K562 (cell line): ENCODE data around the gene PPP1R14B. TPM values are rescaled to one million over a fixed set of nuclear protein-coding genes. Genes with fewer than 3 reads are reported as not detected.

Source experiments
- BMI1 ChIP-seq: fragments of 150-350 bp; IDR thresholded peaks from 2 replicates; pipeline ENCODE4 v1.6.1; 2014; ENCODE audit warnings: low read length
- CBFA2T2 ChIP-seq: fragments of 450-650 bp; conservative IDR thresholded peaks from 2 replicates; pipeline ENCODE4 v1.6.1; 2017; ENCODE audit warnings: mild to moderate bottlenecking
- CBX5 ChIP-seq: IDR thresholded peaks from 2 replicates; pipeline ENCODE4 v1.6.1; 2014; ENCODE audit warnings: low read depth, borderline replicate concordance
- CC2D1A ChIP-seq: fragments of 450-650 bp; IDR thresholded peaks from 2 replicates; pipeline ENCODE4 v1.6.1; 2017; ENCODE audit warnings: mild to moderate bottlenecking
- COPS2 ChIP-seq: fragments of 450-650 bp; conservative IDR thresholded peaks from 2 replicates; pipeline ENCODE4 v1.6.1; 2016; ENCODE audit warnings: mild to moderate bottlenecking, moderate library complexity
- DNMT1 ChIP-seq: fragments of 450-650 bp; IDR thresholded peaks from 2 replicates; pipeline ENCODE4 v1.6.1; 2016; ENCODE audit warnings: antibody characterized with exemption, mild to moderate bottlenecking
- ILF3 ChIP-seq: fragments of 450-650 bp; IDR thresholded peaks from 2 replicates; pipeline ENCODE4 v1.6.1; 2018; ENCODE audit warnings: antibody characterized with exemption, mild to moderate bottlenecking, moderate library complexity, borderline replicate concordance
- JUN ChIP-seq, 2 experiments: sonication (generic) in 1 of 2; formaldehyde crosslinking in 1 of 2; IDR thresholded peaks; 2 replicates each; pipeline versions ENCODE4 v1.6.1 to v1.8.0; 2012 to 2022; ENCODE audit warnings: borderline replicate concordance in 2 of 2, mild to moderate bottlenecking in 2 of 2, improper control_type of control experiment in 1 of 2, low read depth in 1 of 2, low read length in 1 of 2, missing genetic modification reagents in 1 of 2
- JUNB ChIP-seq: fragments of 450-650 bp; formaldehyde crosslinking; conservative IDR thresholded peaks from 2 replicates; pipeline ENCODE4 v1.4.0; 2020; ENCODE audit warnings: mild to moderate bottlenecking
- KLF16 ChIP-seq: IDR thresholded peaks from 2 replicates; pipeline ENCODE4 v1.6.1; 2016; ENCODE audit warnings: antibody characterized with exemption
- MEF2D ChIP-seq: conservative IDR thresholded peaks from 2 replicates; pipeline ENCODE4 v1.6.1; 2016; ENCODE audit warnings: low read depth, missing genetic modification characterization, missing compliant biosample characterization
- NCOR1 ChIP-seq: fragments of 450-650 bp; IDR thresholded peaks from 2 replicates; pipeline ENCODE4 v1.6.1; 2016; ENCODE audit warnings: mild to moderate bottlenecking, moderate library complexity
- NFATC3 ChIP-seq: fragments of 450-650 bp; IDR thresholded peaks from 2 replicates; pipeline ENCODE4 v1.6.1; 2017; ENCODE audit warnings: mild to moderate bottlenecking
- POLR2A ChIP-seq: fragments of 450-650 bp; conservative IDR thresholded peaks from 2 replicates; pipeline ENCODE4 v1.6.1; 2016
- PPARD ChIP-seq: fragments of 250-450 bp; sonication (Bioruptor Pico); IDR thresholded peaks from 2 replicates; pipeline ENCODE4 v1.8.0; 2022; ENCODE audit warnings: inconsistent platforms, mild to moderate bottlenecking, moderate library complexity
- SRSF3 ChIP-seq: fragments of 200-400 bp; formaldehyde crosslinking; IDR thresholded peaks from 2 replicates; pipeline ENCODE4 v1.6.1; 2016; ENCODE audit warnings: mild to moderate bottlenecking, low read length, moderate library complexity; ENCODE audit not compliant: insufficient read depth
- TAL1 ChIP-seq: fragments of 450-650 bp; IDR thresholded peaks from 2 replicates; pipeline ENCODE4 v1.6.1; 2016; ENCODE audit warnings: mild to moderate bottlenecking
- TFE3 ChIP-seq: fragments of 450-650 bp; formaldehyde crosslinking; IDR thresholded peaks from 2 replicates; pipeline ENCODE4 v1.4.0; 2020; ENCODE audit warnings: mild to moderate bottlenecking, mixed read lengths
- ZNF518B ChIP-seq: fragments of 250-450 bp; sonication (Bioruptor Pico); IDR thresholded peaks from 2 replicates; pipeline ENCODE4 v1.5.0; 2021; ENCODE audit warnings: mild to moderate bottlenecking, moderate library complexity
- polyA plus RNA-seq, 8 experiments: library from polyadenylated mRNA; depleted of rRNA in 4 of 8; stranded (reverse) in 5 of 8; unstranded in 3 of 8; fragments of >200 nt; fragmentation: Nextera tagmentation in 2 of 8; fragmentation: Illumina TruSeq in 1 of 8; extraction: Ambion mirVana in 2 of 8; extraction: Trizol in 1 of 8; gene quantifications; 2 replicates each; pipeline versions ENCODE4 v1.2.1 to v1.2.3, GENCODE V29; 2011 to 2014; ENCODE audit warnings: inconsistent platforms in 1 of 8, missing spikeins in 1 of 8
- total RNA-seq, 7 experiments: library from RNA; depleted of rRNA in 6 of 7; stranded (reverse); fragments of >200 nt in 6 of 7; fragmentation: Illumina TruSeq in 2 of 7; extraction: Trizol in 2 of 7; gene quantifications; 2 replicates each; pipeline versions ENCODE4 v1.2.1 to v1.2.3, GENCODE V29; 2011 to 2021; ENCODE audit warnings: low replicate concordance in 1 of 7
- TF ChIP-seq, protein P1 (sequence below): sonication (generic); formaldehyde crosslinking; IDR thresholded peaks from 2 replicates; pipeline ENCODE4 v1.4.0; 2020; ENCODE audit warnings: mild to moderate bottlenecking, missing genetic modification reagents

PPP1R14B gene
- total and polyA plus RNA-seq, 9 of the 15 experiments (the other 6 are each of a cell fraction or from before 2014, with no cell fraction given) = 7.7 to 566 (median 212) TPM

DNA sequence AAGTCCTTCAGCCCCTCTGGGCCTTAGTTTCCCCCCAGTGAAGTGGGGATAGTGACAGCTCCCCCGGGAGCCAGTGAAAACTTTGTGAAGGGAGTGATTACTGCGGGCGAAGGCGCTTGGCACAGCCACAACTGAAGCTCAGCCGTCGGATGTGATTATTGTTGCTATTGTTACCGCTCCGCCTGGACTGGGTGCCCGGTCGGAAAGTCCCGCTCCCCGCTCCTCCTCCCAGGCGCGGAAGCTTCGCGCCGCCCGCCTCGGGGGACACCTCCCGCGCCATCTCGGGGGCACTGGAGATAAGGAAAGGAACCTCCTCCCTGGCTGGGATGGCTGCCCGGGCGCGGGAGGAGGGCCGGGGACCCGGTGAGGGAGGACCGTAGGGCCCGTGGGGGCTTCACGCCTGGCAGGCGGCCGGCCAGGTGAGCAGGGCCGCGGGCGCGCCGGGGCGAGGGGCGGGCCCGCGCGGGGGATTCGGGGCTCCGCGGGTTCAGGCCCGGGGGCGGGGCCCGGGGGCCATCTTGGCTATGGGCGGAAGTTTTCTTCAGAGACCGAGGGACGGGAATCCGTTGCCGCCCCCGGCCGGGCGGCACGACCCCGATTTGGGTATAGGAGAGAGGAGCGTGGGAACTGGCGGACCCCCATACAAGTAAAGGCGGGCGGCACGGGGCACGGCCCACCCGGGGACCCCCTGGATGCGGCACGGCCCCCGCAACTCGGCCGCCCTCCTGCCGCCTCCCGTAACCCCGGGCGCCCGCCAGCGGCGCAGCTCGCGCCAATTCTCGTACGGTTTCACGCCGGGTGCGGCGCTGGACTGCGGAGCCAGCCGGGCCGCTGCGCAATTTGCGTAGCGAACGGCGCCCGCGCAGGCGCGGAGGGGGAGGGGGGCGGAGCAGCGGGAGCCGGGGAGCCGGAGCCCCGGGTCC, 38.5 kb upstream of the PPP1R14B start, which contains the start of gene GPR137 (continued):
- TF ChIP-seq BMI1 (no peak), JUNB (CRISPR knock-in tag) (no peak), NFATC3 (no peak), CBFA2T2 (no peak), CBX5 (no peak), KLF16 (no peak), POLR2A (peak; percentile 50; the same call in 1 of the 2 replicates), SRSF3 (no peak), ILF3 (0 out of 2 replicates have a peak, but pooled peaks have one; percentile 32), TAL1 (no peak), MEF2D (no peak), JUN (IDR thresholded peaks at IDR 0.05; ENCODE audit: borderline replicate concordance, low read depth, low read length) (no peak), JUN (CRISPR knock-in tag; IDR thresholded peaks at IDR 0.05; ENCODE audit: borderline replicate concordance) (no peak), CC2D1A (no peak), TFE3 (no peak), NCOR1 (no peak), ZNF518B (CRISPR knock-in tag) (no peak), COPS2 (no peak), PPARD (CRISPR knock-in tag) (no peak), DNMT1 (no peak)
- TF ChIP-seq, protein P1, sequence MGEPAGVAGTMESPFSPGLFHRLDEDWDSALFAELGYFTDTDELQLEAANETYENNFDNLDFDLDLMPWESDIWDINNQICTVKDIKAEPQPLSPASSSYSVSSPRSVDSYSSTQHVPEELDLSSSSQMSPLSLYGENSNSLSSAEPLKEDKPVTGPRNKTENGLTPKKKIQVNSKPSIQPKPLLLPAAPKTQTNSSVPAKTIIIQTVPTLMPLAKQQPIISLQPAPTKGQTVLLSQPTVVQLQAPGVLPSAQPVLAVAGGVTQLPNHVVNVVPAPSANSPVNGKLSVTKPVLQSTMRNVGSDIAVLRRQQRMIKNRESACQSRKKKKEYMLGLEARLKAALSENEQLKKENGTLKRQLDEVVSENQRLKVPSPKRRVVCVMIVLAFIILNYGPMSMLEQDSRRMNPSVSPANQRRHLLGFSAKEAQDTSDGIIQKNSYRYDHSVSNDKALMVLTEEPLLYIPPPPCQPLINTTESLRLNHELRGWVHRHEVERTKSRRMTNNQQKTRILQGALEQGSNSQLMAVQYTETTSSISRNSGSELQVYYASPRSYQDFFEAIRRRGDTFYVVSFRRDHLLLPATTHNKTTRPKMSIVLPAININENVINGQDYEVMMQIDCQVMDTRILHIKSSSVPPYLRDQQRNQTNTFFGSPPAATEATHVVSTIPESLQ (CRISPR knock-in tag) = no peak
